Measurements from ENCODE around the gene CD164. TPM values are rescaled to one million over a fixed set of nuclear protein-coding genes. Genes with fewer than 3 reads are reported as not detected.

Gene CD164
- total RNA-seq: 57.9 TPM

DNA sequence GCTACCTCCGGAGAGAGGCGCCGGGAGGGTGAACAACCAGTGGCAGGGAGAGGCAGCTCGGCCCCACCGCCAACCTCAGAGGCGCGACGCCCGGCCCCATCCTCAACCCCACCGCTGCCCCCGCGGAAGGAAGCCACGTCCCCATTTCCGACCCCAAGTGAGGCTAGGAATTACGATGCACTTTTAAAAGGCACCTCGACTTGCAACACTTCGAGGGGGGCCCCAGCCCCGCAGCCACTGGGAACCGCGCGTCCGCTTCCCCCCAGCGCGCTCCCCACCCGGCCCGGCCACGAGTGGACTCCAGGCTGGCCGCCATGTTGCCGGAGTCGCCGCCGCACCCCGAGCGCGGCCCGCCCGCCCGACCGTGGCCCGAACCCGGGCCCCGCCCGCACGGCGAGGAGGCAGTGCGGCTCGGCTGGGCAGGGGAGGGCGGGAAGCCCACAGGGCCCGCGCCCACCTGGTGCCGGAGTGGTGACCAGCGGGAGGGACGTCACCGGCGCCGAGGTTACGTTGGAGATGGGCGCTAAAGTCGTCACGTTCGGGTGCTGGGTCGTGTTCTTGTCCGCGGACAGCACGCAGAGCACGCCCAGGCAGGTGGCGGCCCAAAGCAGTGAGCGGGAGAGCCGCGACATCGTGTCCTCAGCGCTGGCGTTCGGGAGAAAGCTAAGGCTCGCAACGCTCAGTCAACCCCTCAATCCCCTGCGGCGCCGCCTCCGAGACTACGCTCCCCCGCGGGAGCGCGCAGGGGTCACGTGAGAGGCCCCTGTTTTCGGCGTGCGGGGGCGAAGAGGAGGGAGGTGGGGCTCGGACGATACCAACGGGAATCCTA is at the start of gene CD164:
CD164 (minus strand) TSS at position 721 of the 829 bp plus-strand sequence; CDS start at position 632, 89 bp downstream.
- DNase-seq (ENCODE audit: low spot score in 2 of 2): peak; percentile 94 to 97
- no peak for FAIRE-seq

DNA sequence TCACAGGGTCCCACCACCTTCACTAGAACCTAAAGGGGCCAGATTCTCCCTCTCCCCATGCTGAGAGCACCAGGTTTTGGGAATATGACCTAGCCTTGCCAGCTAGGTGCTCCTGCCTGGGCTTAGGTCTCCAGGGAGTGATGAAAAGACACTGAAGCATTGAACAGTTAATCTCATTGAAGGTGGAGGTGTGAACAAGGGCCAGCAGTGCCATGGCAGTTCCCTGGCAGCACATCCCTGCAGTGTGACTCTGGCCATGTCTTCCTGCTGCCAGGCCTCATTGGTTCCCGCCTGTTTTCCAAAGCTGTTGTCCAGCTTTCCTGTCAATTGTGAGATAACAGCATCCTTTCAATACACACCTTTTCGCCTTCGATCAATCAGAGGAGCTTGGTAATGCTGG is 47.2 kb upstream of the CD164 start:
- FAIRE-seq (no peak), DNase-seq (ENCODE audit: low spot score in 2 of 2) (no peak)

DNA sequence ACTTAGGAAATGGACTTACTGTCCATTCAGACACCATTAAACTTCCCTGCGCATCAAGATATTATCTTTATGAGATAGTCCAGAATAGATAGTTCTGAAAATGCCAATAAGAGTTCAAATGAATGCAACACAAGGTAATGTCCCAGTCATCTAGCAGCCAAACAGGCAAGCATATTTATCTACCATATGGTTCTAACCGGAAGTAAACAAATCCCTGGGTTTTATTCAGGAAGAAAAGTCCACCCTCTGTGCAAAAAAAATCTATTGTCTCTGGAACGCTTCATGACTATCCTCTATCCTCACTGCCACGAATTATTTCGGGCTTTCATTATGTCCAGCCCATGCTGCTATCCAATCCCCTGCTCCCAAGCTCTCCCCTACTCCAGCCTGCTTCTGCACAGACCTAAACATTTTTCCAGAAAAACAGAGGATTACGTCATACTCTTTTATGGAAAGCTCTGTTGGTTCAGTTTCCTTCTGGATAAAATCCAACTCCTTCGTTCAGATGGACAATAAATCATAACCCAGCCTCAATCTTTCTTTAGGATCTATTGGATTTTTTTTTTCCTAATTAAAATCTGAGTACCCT is 46.7 kb upstream of the CD164 start:
- FAIRE-seq (no peak), DNase-seq (ENCODE audit: low spot score in 2 of 2) (no peak)

- FAIRE-seq (no peak), DNase-seq (ENCODE audit: low spot score in 2 of 2) (no peak)
These were observed 42.7 kb upstream of the CD164 start for GRCh38 chr6:109424946-109425345.

DNA sequence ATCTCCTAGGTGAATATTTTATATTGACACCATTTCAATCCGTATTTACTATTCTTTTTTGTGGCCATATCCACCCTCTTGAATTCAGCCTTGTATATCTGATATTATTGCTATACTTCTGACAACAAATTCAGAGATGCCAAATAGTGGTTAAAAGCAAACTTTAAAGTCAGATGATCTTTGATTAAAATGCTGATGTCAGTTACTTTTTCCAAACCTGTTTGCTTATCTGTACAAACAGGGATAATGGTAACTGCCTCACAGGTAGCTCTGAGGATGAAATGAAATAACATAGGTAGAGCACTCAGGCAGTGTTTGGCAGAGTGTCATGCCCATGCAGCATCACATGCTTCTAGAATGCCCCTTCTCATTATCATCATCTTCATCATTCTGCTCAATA is 38.9 kb upstream of the CD164 start:
- DNase-seq (ENCODE audit: low spot score in 2 of 2): no peak
- no peak for FAIRE-seq

DNA sequence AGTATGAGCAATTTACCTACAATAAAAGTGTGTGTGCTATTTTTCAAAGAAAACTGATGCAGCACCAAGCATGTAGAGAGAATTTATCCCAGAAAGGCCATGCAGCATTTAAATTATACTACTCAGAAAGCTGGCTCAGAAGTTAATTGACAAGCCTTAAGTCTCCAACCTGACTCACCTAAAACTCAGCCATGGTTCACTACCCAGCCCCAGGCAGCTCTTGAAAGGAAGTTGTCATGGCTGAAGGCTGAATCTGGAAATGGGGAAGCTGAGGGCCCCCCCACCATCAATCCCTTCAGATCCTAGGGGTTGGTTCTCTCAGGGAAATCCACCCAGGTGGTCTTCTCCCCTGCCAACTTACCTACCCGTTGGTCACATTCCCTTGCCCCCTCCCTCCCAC is 38.5 kb upstream of the CD164 start:
- no peak for FAIRE-seq
- DNase-seq (ENCODE audit: low spot score in 2 of 2): no peak

DNA sequence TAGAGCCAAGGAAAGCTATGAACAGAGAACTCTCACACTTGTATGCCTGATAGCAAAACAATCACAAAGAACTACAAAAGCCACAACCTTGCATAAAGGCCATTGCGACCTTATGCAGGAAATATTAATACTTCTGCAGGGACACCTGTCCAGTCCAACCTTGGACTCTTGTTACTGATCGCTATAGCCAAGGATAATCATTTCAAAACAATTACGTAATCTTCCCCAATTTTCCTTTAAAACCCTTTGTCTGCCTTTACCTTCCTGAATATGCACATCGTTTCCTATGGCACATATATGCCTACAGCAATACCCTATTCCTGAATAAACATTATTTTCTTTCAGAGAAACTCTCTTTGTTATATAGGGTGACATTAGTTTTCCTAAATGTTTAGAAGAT is 35.4 kb upstream of the CD164 start:
- no peak for DNase-seq (ENCODE audit: low spot score in 2 of 2)
- FAIRE-seq: no peak

GRCh38 chr6:109411034-109411433 is 28.8 kb upstream of the CD164 start:
- DNase-seq (ENCODE audit: low spot score in 2 of 2) (no peak), FAIRE-seq (no peak)

- DNase-seq (ENCODE audit: low spot score in 2 of 2) (no peak), FAIRE-seq (no peak)
These were observed 23.9 kb upstream of the CD164 start for GRCh38 chr6:109406196-109406595.

- DNase-seq (ENCODE audit: low spot score in 2 of 2) (peak in 1 of 2 donors; percentile 27), FAIRE-seq (no peak)
These were observed 14.8 kb upstream of the CD164 start for GRCh38 chr6:109397020-109397419.

GRCh38 chr6:109396046-109396718 is 13.9 kb upstream of the CD164 start:
- DNase-seq (ENCODE audit: low spot score in 2 of 2): no peak
- no peak for FAIRE-seq

GRCh38 chr6:109393886-109394281 is 11.6 kb upstream of the CD164 start:
- no peak for FAIRE-seq
- no peak for DNase-seq (ENCODE audit: low spot score in 2 of 2)

GRCh38 chr6:109393157-109393885 is 11.1 kb upstream of the CD164 start:
- no peak for DNase-seq (ENCODE audit: low spot score in 2 of 2)
- no peak for FAIRE-seq

GRCh38 chr6:109389650-109390274 is 7.5 kb upstream of the CD164 start:
- FAIRE-seq (no peak), DNase-seq (ENCODE audit: low spot score in 2 of 2) (peak in 1 of 2 donors; percentile 13)

GRCh38 chr6:109388265-109388664 is 6.0 kb upstream of the CD164 start:
- FAIRE-seq: no peak
- DNase-seq (ENCODE audit: low spot score in 2 of 2): no peak

DNA sequence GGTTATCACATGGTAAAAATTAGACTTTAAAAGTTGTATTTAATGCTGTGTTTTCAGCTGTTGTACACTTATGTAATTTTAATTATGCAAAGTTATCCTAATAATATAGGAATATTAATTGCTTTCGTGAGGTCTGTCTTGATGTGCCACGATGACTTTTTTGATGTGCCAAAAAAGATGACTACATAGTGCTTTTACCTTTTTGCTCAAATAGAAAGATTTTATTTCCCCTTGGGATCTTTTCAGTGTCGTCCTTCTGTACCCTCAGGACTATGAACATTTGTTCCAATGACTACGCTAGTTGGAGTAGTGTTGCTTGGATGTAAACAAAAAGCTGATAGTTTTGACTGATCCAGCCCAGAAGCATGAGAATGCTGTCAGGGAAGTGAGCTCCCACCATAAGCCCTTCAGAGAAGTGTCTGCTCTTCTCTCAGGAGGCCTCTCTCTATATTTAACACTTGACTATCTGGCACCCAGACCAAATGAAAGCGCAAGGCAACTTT is 1.2 kb upstream of the CD164 start:
- FAIRE-seq (no peak), DNase-seq (ENCODE audit: low spot score in 2 of 2) (no peak)

DNA sequence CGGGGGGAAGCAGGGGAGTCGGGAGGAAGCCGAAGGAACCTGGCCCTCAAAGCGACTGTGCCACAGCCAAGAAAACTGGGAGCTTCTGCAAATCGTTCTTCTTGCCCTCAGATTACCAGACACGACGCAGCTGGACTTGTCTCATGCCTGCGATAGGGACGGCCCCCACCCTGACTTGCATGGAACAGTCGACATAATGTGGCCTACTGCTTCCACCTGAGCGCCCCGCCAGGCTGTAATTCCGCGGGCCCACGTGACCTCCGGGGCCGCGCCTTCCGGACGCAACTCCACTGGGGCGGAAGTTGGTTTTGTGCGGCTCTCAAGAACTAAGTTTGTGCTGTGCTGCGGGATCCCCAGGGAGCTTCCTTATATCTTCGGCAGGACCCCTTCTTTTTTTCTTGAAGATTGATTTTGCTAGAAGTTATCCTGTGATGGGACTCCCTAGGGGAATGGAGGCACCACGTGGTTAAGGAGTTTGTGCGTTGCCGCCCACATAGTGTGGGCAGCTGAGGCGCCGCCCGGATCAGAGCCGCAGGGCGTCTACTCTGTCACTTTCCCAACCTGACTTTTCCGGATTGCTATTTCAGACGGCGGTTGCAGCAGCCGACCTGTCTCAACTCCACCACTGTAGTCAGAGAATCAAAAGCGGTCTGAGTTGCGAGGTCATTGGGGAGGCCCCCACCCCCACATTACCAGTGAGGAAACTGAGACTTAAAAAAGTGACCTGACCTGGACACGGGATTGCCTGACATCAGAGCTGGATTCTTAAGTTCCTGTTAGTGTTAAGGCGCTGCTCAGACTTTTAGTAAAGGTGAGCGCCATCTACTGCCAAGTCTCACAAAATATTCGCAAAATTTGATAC is 540 bp upstream of the CD164 start:
- DNase-seq (ENCODE audit: low spot score in 2 of 2) (peak; percentile 86 to 87), FAIRE-seq (no peak)

DNA sequence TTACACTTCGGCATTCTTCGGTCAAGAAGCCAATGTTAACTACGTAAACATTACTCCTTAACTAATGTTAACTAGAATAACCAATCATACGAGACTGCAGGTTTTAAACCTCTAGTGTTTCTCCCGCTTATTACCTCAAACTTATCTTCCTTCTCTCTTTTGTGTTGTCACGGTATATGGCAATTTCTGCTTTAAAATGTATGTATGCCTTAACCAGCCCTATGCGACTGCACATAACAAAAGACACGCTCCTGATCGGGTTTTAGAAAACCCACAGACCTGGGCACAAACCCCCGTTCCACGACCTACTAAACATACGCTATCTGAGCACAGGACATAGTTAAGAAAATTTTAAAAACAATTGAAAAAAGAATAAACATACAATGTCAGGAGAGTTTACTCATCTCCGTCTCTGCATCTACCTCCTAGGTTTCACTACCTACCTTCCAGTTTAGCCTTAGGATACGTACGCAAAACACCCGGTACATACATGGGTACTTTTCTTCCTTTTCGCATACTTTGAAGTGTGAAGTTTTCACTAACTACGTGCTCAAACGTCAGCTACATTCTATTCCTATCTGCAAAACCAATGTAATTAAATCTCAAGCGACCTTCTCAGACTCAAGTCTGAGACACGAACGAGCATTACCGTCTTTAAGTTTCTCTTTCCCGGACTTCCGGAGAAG is 1.1 kb downstream of the CD164 start:
- FAIRE-seq: no peak
- DNase-seq (ENCODE audit: low spot score in 2 of 2): no peak

- FAIRE-seq (no peak), DNase-seq (ENCODE audit: low spot score in 2 of 2) (no peak)
These were observed 2.6 kb downstream of the CD164 start for GRCh38 chr6:109379711-109380110.
